ENCODE measurements around the gene CELF5. TPM values are rescaled to one million over a fixed set of nuclear protein-coding genes. Genes with fewer than 3 reads are reported as not detected.

The CELF5 gene
- total RNA-seq, 1 experiment from 2014 or later = 0.48 TPM

DNA sequence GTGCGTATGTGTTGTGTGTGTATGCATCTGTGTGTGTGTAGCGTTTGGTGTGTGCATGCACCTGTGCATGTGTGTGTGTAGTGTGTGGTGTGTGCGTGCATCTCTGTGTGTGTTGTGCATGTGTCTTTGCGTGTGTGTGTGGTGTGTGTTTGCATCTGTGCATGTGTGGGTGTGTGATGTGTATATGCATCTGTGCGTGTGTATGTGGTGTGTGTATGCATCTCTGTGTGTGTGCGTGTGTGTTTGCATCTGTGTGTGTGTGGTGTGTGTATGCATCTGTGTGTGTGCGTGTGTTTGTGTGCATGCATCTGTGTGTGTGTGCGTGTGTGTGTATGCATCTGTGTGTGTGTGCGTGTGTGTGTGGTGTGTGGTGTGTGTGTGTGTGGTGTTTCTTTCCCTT lies 20.6 kb downstream of the CELF5 start:
- intact Hi-C loops (cut with micrococcal nuclease; ENCODE audit: unreplicated experiment) = no loop called here
- DNase-seq = no peak
- no peak overlapping the region for H2AFZ ChIP-seq
- H3F3A ChIP-seq (ENCODE audit: insufficient read depth, low read depth) = peaks cover 7% of the 10 kb centered on the region; the same call in 1 of the 2 replicates
- no peak overlapping the region for H3K27ac ChIP-seq
- no peak overlapping the region for H3K4me2 ChIP-seq
- peaks cover 14% of the 10 kb centered on the region for H3K27me3 ChIP-seq (ENCODE audit: insufficient read depth, low read depth)
- no peak overlapping the region for H3K4me3 ChIP-seq
- no peaks in the 10 kb centered on the region for H3K4me1 ChIP-seq (replicated peaks; ENCODE audit: insufficient read depth)
- no peaks in the 10 kb centered on the region for H4K20me1 ChIP-seq (ENCODE audit: insufficient read depth)
- no peak for TF ChIP-seq EZH2 (IDR thresholded peaks at IDR 0.05; ENCODE audit: low read depth)
- TF ChIP-seq, protein P1, sequence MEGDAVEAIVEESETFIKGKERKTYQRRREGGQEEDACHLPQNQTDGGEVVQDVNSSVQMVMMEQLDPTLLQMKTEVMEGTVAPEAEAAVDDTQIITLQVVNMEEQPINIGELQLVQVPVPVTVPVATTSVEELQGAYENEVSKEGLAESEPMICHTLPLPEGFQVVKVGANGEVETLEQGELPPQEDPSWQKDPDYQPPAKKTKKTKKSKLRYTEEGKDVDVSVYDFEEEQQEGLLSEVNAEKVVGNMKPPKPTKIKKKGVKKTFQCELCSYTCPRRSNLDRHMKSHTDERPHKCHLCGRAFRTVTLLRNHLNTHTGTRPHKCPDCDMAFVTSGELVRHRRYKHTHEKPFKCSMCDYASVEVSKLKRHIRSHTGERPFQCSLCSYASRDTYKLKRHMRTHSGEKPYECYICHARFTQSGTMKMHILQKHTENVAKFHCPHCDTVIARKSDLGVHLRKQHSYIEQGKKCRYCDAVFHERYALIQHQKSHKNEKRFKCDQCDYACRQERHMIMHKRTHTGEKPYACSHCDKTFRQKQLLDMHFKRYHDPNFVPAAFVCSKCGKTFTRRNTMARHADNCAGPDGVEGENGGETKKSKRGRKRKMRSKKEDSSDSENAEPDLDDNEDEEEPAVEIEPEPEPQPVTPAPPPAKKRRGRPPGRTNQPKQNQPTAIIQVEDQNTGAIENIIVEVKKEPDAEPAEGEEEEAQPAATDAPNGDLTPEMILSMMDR (conservative IDR thresholded peaks at IDR 0.05) = no peak
- no TSS peak for BruUV-seq (replicated peaks)
- H3K9me2 ChIP-seq (ENCODE audit: insufficient read depth) = no peaks in the 10 kb centered on the region
- H3K9me3 ChIP-seq (ENCODE audit: insufficient read depth, low read depth) = no peaks in the 10 kb centered on the region
- no peaks in the 10 kb centered on the region for H3K36me3 ChIP-seq (ENCODE audit: low read depth)
- ChIA-PET POLR2A (ENCODE audit: unreplicated experiment) (no interaction called here), CTCF (no interaction called here)
- no peaks in the 10 kb centered on the region for H3K79me2 ChIP-seq (ENCODE audit: low read depth)

DNA sequence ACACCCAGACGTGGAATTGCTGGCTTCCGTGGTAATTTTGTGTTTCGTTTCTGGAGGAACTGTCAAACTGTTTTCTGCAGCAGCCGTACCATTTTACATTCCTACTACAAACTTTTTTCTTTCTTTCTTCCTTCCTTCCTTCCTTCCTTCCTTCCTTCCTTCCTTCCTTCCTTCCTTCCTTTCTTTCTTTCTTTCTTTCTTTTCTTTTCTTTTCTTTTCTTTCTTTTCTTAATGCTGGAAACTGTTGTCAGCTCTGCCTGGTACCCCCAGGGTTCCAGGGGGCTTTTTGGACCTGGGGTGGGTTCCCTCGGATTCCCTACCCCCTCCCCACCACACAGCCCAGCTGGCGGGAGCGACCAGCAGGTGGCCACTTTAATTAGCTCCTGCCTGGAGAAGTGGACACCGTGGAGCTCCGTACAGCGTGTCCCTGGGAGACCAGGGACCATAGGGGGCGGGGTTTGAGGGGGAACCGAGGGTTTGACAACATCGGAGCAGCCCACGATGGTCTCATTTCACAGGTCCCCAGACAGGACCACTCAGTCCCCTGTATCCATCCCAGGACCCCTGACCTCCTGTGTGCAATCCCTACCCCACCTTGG lies 24.4 kb downstream of the CELF5 start:
- Histone ChIP-seq H3K9me2 (ENCODE audit: insufficient read depth) (no peaks in the 10 kb centered on the region), H3K36me3 (ENCODE audit: low read depth) (no peaks in the 10 kb centered on the region), H3K79me2 (ENCODE audit: low read depth) (no peaks in the 10 kb centered on the region), H3K27me3 (ENCODE audit: insufficient read depth, low read depth) (peaks cover 6% of the 10 kb centered on the region; the same call in 1 of the 2 replicates), H3F3A (ENCODE audit: insufficient read depth, low read depth) (peaks cover 7% of the 10 kb centered on the region; the same call in 1 of the 2 replicates), H3K9me3 (ENCODE audit: insufficient read depth, low read depth) (no peaks in the 10 kb centered on the region), H4K20me1 (ENCODE audit: insufficient read depth) (no peaks in the 10 kb centered on the region), H3K4me1 (replicated peaks; ENCODE audit: insufficient read depth) (no peaks in the 10 kb centered on the region), H3K27ac (no peak overlapping the region), H3K4me2 (no peak overlapping the region), H2AFZ (no peak overlapping the region), H3K4me3 (no peak overlapping the region)
- no peak for DNase-seq
- intact Hi-C loops (cut with micrococcal nuclease; ENCODE audit: unreplicated experiment) = no loop called here
- TF ChIP-seq EZH2 (IDR thresholded peaks at IDR 0.05; ENCODE audit: low read depth) = no peak
- TF ChIP-seq, protein P1 (conservative IDR thresholded peaks at IDR 0.05) = no peak
- ChIA-PET CTCF (no interaction called here), POLR2A (ENCODE audit: unreplicated experiment) (no interaction called here)
- no TSS peak for BruUV-seq (replicated peaks)

DNA sequence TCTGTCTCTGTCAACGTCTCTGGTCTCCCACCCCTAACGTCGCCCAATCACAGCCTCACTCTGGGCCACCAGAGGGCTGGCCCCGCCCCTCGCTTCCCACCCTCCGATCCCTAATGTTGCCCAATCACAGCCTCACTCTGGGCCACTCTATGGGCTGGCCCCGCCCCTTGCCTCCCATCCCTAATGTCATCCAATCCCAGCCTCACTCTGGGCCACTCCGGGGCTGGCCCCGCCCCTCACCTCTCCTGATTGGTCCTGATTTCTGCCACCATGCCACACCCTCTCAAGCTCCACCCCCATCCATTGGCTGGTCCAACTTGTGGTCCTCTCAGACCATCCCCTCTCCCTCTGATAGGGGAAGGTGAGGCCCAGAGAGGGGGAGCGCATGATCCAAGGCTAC lies 24.9 kb downstream of the CELF5 start:
- peak in 1 of 2 experiments; percentile 40 for DNase-seq
- no peak overlapping the region for H3K4me3 ChIP-seq
- no peak overlapping the region for H2AFZ ChIP-seq
- ChIA-PET CTCF (no interaction called here), POLR2A (ENCODE audit: unreplicated experiment) (no interaction called here)
- peaks cover 6% of the 10 kb centered on the region; the same call in 1 of the 2 replicates for H3K27me3 ChIP-seq (ENCODE audit: insufficient read depth, low read depth)
- no peaks in the 10 kb centered on the region for H3K9me3 ChIP-seq (ENCODE audit: insufficient read depth, low read depth)
- intact Hi-C loops (cut with micrococcal nuclease; ENCODE audit: unreplicated experiment) = no loop called here
- H3K27ac ChIP-seq = no peak overlapping the region
- H3K9me2 ChIP-seq (ENCODE audit: insufficient read depth) = no peaks in the 10 kb centered on the region
- no peak overlapping the region for H3K4me2 ChIP-seq
- no peaks in the 10 kb centered on the region for H3K79me2 ChIP-seq (ENCODE audit: low read depth)
- no peaks in the 10 kb centered on the region for H3K4me1 ChIP-seq (replicated peaks; ENCODE audit: insufficient read depth)
- H3F3A ChIP-seq (ENCODE audit: insufficient read depth, low read depth) = peaks cover 5% of the 10 kb centered on the region; the same call in 1 of the 2 replicates
- no peaks in the 10 kb centered on the region for H3K36me3 ChIP-seq (ENCODE audit: low read depth)
- BruUV-seq (replicated peaks) = no TSS peak
- no peaks in the 10 kb centered on the region for H4K20me1 ChIP-seq (ENCODE audit: insufficient read depth)
- no peak for TF ChIP-seq EZH2 (IDR thresholded peaks at IDR 0.05; ENCODE audit: low read depth)
- TF ChIP-seq, protein P1 (conservative IDR thresholded peaks at IDR 0.05) = no peak

All from PC-9 (cell line).